NCI-H460 (cell line): Measurements from ENCODE around the gene PMAIP1. TPM values are rescaled to one million over a fixed set of nuclear protein-coding genes. Genes with fewer than 3 reads are reported as not detected.
A peak's percentile ranks its signal among the peaks of the same experiment; 100 is the strongest.
"Not testable (repeated sequence)": the region's sequence is repeated elsewhere in the genome, so short reads cannot be mapped to it uniquely, and the experiment has no call there.

Experiments used
- DNase-seq: peaks from one replicate; pipeline ENCODE4 v3.0.0-alpha.2; 2016; ENCODE audit warnings: low read depth; ENCODE audit errors: extremely low read depth
- polyA plus RNA-seq: library from polyadenylated mRNA; depleted of rRNA; stranded (reverse); fragments of >200 nt; gene quantifications from 2 replicates; pipeline ENCODE4 v1.2.3, GENCODE V29; 2014; cell fraction: nucleus; rRNA removed
- total RNA-seq: library from RNA; depleted of rRNA; stranded (reverse); fragments of >200 nt; shearing (Covaris generic); gene quantifications from 2 replicates; pipeline ENCODE4 v1.2.3, GENCODE V29; 2014; rRNA removed

PMAIP1 gene
- 43.6 and 53.5 TPM in 2 replicates for total RNA-seq
- polyA plus RNA-seq = 26.6 and 29.2 TPM in 2 replicates

DNA sequence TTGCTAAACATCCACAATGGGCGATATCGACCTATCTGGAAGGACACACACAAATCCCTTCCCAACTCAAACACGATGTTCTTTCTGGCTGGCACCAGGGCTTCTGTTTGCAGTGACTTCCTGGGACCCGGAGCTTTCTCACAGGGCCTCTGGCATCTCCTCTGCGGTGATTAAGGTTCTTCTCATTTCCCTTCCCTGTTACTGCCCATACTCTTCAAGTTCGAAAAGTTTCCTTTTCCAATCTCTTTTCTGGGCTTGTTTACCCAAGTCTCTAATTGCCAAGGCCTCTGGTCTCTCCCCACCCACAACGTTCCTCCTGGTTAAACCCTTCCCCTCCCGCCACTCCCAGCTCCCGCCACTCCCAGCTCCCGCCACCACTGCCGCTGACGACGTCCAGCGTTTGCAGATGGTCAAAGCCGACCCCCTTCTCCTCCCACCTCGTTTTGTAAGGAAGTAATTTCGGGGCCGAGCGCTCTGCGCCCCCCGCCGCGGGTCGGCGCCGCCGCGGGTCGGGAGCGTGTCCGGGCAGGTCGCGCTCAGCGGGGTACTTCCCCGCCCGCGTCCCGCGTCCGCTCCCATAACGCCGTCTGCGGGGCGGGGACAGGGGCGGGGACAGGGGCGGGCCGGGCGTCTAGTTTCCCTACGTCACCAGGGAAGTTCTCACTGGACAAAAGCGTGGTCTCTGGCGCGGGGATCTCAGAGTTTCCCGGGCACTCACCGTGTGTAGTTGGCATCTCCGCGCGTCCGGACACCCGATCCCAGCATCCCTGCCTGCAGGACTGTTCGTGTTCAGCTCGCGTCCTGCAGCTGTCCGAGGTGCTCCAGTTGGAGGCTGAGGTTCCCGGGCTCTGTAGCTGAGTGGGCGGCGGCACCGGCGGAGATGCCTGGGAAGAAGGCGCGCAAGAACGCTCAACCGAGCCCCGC, at the start of gene PMAIP1:
Gene PMAIP1, plus strand, starts transcription at position 699 of the 924 bp plus-strand sequence. Its CDS starts 182 bp downstream, at position 881.
- DNase-seq = peak; percentile 88

DNA sequence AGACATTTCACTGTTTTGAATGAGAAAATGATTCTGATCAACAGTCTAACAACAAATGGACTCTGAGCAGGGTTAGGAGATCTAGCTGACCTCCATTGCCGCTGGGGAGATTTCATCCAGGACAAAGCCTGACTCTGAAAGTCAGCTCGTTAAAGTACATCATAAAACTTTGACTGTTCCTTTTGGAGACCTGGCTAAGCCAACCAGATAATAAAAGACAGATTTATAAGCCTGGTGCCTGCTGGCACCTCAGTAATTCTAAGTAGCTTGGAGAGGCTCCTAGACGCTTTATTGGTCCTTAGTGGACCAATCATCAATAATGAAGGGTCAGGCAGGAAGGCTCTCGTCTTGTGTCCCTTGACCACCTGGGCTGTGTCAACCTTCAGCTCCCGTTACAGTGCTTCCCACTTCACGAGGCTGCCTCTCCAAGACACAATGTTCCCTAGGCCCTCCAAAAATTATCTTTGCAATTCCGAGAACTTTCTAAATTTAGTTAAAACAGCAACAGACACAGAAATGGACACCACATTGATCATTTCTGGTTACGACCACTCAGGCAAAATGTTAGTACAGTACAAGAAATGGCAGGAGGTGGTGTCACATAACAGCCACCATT, 47.9 kb upstream of the PMAIP1 start:
- no peak for DNase-seq

DNA sequence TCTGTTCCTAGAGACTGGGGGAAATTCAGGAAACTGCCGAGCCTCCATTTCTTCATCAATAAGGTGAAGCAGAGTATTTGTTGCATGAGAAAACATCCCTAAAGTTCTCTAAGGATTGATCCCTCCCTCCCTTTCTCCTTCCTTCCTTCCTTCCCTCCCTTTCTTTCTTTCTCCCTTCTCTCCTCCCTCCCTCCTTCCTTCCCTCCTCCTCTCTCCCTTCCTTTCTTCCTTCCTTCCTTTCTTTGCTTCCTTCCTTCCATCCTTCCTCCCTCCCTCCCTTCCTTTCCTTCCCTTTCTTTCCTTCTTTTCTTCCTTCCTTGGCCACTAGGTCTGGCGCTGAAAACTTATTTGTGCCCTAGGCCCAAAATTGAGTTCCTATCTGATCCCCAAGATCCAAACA, 47.2 kb upstream of the PMAIP1 start:
- no peak for DNase-seq

DNA sequence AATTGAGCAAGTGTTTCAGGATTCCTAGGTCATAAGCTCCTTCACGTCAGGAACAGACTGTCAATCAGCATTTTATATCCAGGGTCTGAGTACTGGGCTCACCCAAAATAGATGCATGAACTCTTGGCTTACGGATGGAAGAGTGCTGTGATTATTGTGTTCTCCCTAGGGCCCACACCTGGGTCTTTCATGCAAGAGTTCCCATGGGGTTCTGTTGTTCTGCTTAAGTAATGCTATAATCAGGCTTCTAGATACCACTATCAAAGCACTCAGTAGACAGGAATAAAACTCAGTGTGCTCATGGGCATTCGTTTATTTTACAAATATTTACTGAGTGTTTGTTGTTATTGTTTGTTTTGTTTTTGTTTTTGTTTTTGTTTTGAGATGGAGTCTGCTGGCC, 46.4 kb upstream of the PMAIP1 start:
- DNase-seq = no peak

DNA sequence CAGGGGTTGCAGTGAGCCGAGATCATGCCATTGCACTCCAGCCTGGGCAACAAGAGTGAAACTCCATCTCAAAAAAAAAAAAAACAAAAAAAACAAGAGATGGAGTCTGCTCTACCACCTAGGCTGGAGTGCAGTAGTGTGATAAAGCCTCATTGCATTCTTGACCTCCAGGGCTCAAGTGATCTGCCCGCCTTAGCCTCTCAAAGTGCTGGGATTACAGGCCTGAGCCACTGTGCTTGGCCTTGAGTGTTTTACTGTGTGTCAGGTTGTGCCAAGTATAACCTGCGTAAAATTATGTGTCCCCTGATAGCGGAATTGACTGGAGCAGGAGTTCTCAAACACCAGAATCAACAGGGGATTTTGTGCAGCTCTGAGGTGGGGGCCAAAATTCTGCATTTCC, 45.8 kb upstream of the PMAIP1 start:
- DNase-seq = not testable (repeated sequence)

DNA sequence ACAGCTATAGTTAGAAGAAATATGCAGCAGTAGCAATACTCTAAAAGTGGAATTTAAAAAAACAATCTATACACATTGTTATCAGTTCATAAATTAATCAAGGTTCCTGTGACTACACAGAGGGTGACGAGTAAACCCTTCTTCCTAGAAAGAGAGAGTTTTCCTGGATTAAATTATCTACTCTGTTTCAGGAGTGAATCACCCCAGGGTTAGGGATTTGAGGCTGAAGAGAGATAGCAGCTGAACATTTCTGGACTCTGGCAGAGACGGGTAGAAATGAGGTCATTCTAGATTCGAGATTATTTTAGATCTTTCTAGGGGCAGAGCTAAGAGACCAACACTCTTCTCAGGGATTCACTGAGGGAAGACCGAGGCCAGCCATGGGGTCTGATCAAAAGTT, 38.8 kb upstream of the PMAIP1 start:
- no peak for DNase-seq

DNA sequence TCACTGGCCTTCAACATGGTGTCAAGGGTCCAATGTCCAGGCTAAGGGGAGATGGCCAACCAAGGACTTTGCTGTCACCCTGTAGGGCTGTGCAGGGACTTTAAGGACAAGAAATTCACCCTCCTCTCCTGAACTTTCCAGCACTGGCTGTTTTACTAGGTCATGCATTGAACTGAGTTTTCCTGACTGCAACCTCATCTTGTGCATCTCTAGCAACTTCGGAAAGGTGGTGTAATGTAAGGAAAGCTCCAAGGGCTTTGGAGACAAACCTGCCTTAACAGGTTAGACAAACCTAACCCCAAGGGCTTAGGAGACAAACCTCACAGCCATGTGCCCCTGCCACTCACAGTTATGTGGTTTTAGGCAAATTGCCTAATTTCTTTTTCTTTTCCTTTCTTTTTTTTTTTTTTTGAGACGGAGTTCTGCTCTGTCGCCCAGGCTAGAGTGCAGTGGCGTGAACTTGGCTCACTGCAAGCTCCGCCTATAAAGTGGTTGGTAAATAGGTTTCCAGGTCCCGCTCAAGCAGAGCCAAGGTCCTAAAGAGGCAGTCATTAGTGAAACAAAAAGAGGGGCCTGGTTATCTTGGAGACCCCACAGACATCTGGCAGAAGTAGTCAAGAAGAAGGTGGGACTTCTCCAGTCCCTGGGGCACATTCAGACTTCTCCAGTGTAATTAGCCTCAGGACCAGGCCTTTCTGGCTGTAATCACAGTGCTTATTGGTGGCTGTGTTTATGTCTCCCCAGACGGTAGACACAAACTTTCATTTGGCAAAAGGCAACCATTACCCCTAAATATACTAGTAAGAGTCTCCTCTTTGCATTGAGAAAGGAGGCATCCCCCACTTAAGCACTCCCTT, 37.6 kb upstream of the PMAIP1 start:
- no peak for DNase-seq

DNA sequence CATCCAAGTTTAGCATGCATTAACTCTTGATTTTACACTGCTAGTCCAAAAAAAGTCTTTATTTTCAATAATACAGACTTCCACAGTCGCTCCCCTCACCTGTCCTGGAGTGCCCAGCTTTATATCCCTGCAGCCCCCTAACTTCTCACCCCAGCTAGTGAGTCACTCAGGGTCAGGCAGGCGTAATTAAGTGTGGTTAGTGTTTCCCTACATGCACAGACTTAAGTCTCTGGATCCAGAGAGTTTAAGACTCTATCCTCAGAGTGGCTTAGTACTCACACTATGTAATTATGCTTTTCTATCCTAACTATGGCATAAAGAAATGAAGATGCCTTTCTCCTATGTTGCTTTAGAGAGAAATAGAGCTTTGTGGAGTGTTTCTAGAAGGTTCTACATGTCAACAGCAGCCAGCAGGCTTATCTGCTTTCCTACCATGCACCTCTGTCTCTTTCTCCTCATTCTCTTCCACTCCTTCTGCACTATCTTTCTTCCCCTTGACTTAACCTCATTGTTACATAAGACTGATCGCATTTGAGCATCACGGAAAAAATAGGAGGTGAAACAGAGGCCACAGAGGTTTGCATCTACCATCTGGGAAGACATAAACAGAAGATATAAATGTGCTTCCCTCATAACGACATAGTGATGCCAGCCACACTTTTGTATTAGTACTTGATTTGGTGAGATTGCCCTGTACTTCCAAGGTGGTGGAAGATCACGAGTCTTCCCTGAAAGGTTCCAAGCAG, 34.4 kb upstream of the PMAIP1 start:
- DNase-seq = no peak

DNA sequence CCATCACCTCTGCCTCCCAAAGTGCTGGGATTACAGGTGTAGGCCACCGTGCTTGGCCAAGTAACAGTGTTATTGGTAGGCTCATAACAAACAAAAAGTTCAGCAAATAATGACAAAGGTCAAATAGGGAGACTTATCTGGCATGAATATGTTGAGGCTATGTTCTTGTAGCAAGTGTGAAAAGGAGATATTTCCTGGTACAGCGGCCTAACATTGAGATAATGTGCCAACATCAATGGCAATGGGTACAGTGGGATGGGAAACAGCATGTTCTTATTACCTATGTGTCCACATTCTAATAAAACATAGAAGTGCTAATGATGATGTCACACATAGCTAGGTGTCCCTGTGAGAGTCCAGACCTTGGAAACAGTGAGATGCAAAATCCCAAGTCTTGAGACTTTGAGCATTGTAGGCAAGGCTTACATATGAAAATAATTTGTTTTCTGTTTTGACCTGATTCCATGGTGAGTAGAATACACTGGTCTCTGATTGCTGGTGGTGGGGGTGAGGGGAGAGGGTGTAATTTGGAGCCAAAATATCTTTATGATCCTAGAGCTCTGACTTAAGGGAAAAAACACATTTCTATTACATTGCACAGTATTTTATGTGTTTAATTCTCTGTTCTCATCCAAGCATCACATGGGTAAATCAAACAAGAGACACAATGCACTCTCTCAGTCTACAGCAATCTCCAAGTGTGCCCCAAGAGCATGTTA, 33.1 kb upstream of the PMAIP1 start:
- no peak for DNase-seq

DNA sequence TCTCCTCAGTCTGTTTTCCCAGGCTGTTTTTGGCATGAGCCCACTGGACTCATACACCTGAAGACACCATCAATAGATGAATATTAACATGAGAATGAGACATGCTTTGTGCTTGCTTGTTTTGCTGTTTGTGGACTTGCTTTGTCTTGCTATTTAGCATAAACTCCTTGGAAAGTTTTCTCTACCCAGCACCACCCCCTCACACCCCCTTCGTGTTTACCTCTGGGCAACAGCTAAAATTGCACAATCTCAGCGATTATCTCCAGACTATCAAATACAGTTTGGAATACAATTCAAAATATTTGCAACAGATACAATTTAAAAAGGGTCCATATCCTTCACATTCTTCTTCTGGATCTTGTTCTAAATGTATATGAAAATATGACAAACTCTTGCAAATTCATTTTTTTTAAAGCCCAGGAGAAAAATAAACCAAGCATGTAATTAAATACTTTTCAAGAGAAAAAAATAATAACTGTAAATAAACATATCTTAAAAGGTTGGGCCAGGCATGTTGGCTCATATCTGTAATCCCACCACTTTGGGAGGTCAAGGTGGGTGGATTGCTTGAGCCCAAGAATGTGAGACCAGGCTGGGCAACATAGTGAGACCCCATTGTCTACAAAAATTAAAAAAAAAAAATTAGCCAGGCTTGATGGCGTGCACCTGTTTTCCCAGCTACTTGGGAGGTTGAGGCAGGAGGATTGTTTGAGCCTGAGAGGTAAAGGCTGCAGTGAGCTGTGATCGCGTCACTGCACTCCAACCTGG, 32.3 kb upstream of the PMAIP1 start:
- no peak for DNase-seq

DNA sequence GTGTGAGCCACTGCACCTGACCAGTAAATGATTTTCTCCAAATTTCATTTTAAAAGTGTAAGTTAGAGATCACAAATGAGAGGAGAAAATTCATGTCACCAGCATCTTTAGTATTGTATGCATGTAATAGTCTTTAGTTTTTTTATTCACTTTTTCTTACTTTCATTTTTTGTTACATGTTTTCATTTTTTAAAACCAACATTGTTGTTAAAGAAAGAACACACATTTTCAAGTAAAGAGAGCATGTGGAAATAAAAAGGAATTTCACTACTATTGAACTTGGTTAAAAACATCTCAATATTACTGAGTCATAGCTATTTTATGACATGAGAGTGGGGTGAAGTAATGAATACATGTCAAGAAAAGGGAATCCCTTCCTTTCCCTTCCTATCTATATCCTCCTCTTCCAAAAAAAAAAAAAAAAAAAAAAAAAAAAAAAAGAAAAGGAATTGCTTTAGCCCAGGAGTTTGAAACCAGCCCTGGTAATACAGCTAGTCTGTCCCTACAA, 29.1 kb upstream of the PMAIP1 start:
- DNase-seq = no peak

DNA sequence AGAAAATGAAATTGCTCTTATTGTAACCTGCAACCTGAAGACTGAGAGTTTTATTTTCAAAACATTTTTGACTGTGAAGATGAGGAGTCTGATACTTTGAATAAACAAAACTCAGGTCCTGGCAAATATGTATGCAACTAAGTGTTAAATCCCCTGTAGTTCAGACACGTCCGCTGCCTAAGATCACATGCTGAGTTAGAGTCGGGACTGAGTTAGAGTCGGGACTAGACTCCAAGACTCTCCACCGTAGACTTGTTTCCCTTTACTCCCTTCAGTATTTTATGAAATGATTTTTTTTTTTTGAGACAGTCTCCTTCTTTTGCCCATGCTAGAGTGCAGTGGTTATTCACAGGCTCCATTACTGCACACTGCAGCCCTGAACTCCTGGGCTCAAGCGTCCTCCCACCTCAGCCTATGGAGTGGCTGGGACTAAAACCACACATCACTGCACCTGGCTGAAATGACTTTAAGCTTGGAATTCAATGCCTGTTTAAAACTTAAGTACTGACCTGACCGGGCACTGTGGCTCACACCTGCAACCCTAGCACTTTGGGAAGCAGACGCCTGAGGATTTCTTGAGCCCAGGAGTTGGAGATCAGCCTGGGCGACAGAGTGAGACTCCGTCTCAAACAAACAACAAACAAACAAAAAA, 28.0 kb upstream of the PMAIP1 start:
- DNase-seq = no peak

DNA sequence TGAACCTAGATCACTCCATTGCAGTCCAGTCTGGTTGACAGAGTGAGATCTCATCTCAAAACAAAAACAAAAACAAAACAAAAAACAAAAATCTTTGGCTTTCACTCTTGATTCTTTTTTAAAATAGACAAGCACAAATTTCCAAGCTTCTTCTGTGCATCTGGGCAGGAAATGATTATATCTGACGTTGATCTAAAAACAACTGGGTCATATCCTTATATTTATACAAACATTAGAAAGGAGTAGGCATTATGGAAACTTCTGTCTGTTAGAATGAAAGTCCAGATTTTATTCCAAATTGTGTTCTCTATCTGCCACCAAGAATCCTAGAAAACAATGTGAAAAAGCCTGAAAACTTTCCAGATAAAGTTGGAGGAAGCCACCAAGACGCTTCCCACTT, 26.2 kb upstream of the PMAIP1 start:
- no peak for DNase-seq

DNA sequence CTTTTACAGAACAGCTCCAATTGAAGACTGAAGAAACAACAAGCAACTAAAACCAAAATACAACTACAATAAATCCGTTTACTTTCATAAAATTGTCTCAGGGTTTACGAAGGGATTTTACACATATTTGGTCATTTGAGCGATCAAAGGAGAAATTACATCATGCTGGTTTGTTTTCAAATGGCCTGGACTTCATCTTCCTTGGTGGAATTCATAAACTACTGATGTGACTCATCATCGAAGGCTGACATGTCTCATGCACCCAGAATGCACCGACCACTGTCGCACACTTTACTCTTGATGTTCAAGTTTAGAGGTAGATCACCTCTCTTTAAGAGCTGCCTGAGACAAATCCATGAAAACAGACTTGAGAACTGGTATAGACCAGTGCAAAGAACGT, 25.6 kb upstream of the PMAIP1 start:
- no peak for DNase-seq

DNA sequence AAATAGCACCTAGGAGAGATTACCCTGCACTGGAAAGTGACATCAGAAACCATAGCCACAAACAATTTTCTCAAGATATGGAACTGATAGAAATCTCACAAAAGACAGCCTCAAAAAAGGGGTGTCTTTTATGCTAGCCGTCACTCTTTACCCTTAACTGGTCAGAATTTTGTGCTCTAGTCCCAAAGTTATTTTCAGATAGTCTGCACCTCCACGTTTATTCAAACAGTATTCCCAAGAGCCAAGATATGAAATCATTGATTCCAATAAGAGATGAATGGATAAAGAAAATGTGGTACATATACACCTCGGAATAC, 23.5 kb upstream of the PMAIP1 start:
- DNase-seq = no peak

DNA sequence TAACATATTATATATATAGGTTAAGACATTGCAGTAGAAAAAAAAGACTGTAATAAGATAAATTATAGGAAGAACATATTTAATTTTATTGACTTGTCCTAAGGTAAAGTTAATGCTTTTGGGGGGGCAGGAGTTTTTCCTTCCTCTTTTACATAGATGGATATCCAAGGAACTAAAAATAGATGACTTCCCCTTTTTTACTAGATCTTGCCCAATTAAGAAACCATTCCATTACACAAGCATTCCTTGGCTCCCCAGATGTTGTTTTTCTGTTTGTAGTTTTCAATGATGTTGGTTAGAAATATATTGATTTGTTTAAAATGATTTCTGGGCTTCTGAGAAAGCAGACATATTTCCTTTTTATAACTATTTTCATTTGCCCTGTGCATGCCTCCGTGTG, 22.4 kb upstream of the PMAIP1 start:
- DNase-seq = no peak

DNA sequence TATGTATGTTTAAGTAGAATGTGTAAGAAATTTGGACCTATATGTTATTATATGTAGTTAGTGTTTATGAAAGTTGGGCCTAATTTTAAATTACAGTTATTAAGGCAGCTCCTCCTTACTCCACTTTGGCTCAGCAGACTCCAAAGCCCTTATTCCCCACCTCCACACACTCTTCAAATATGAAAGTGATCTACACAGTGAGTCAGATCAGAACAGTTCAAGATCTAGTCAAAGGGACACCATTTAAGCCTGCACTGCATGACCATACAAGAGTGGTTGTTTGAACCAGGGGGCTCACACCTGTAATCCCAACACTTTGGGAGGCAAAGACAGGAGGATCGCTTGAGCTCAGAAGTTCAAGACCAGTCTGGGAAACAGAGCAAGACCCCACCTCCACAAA, 21.2 kb upstream of the PMAIP1 start:
- no peak for DNase-seq
